NCI-H1092 (cell line): Measurements from ENCODE around the gene CCDC167.
A peak's percentile ranks its signal among the peaks of the same experiment; 100 is the strongest.

Experiments used
- DNase-seq: peaks from one replicate; lab custom pipeline; 2025; lab: John Stamatoyannopoulos, UW

CCDC167 gene

DNA sequence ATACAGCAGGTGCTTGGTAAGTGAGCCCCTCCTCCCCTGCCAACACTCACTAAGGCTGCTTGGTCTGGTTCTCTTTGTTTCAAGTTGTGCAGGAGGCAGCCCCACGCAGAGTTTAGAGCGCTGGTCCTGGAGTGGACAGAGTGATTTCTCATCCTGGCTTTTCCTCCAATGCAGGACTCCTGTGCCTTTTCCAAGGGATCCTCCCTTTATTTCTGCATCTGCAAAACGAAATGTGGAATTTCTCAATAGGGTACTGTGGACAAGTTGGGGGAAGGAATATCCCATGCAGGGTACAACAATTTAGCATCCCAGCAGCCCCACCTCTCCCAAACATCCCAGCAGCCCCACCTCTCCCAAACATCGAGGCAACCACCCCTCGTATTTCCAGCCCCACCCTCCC is 30.6 kb upstream of the CCDC167 start:
- DNase-seq, result no peak

DNA sequence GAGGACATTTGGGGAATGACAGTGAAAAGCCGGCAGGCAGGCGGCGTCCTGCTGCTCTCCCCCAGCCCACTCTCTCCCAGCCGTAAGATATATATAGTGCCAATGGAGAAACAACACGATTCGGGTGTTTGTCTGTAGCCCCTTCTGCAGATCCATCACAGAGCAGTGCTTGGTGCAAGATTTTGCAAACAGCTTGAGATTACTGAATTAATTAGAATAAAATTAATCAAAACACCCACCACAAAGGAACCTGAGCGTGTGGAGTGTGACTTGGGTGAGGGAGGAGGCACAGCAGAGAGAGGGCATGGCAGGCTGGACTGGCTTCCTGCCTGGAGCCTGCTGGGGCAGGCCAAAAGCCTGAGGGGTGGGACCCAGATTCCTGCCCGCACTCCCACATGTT is 28.8 kb upstream of the CCDC167 start:
- DNase-seq, result no peak

DNA sequence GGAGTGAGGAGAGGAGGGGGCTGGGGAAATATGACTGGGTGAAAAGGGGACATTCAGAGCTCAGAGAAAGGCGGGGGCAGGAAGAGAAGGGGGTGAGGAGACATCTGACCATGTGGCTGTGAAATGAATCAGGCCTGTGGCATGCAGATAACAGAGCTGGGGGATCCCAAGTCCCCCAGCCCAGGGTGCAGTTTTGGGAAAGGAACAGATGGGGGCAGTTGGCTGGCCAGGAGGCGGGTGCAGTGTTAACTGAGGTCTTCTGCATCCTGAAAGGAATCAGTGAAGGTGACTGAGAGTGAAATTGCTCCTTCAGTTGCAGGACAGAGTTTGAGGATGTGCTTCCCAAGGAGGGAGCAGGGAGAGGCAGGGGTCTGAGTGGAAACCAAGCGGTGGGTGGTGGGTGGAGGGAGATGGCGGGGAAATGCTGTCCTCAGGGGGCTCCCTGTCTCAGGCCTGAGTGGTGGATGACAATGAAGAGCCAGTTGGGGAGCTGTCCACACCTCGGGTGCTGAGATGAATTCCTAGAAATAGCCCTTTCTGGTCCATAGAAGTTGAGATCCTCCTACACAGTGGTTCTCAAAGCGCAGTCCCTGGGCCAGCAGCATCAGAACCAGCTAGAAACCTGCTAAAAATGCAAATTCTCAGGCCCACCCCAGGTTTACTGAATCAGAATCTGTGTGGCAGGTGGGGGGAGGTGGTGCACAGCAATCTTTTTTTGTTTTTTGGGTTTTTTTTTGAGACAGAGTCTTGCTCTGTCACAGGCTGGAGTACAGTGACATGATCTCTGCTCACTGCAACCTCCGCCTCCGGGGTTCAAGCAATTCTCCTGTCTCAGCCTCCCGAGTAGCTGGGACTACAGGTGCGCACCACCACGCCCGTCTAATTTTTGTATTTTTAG is 26.0 kb upstream of the CCDC167 start:
- DNase-seq, result no peak

DNA sequence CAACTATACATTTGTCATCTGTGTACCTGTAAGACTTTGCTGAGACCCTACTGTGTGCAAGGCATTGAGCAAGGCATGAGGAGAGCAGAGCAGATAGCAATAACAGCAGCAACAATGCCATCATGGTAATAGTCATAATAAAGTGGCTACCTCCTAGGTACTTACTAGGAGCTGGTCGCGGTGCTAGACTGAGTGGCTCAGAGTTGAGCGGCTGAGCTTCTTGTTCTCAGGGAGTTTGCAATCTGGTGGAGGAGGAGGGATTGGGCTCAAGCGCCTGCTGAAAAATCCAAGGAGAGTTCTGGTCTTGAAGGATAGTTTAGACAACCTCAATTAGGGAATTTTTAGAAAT is 25.3 kb upstream of the CCDC167 start:
- no peak for DNase-seq

DNA sequence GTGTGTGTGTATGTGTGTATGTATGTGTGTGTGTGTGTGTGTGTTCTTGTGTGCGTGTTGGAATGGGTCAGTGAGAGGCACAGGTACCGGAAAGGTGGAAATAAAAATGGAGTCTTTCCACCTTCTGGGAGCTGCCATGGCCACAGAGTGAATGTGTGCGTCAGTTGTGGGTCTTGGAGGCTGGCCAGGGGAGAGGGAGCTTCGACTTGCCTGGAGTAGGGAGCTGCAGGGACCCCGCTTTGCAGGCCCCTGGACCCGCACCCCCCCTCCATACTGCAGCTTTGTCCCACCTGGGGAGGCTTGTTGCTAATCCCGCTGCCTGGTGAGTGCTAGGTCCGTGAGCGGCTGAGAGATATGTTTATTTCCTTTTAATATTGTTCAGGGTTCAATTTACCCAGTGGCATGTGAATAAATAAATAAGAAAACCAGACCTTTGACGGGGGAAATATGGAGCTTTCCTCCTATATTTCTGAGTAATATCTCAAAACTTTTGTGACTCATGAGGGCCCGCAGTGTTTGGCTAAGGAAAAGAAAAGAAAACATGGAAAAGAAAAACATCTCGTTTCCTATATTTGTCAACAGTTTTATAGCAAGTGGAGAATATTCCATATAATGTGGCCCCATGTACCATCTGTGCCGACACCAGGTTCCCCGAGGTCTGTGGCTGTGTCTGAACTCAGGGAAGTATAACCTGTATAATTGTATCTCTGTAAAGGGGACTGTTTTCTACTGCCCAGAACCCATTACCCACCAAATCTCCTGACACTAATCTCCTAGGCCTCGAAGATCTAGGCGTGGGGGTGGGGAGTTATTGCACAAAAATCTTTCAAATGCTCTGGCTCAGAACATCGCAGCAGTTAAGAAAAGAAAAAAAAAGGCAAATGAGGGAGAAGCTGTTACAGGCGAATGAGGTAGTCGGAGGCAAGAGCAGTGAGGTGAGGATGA is 24.6 kb upstream of the CCDC167 start:
- DNase-seq, result no peak

DNA sequence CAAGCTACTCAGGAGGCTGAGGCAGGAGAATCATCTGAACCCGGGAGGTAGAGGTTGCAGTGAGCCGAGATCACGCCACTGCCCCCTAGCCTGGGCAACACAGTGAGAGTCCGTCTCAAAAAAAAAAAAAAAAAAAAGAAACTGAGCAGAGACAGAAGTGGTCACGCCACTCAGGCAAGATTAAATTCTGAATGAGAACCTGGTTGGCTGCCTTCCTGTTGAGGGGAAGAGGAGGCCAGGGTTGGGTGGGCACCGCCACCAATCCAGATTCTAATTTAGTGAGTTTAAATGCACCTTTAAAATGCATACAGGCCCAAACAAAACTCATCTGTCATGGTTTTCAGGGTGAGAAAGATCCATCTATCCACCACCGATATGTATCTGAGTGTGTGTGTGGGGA is 23.7 kb upstream of the CCDC167 start:
- no peak for DNase-seq

DNA sequence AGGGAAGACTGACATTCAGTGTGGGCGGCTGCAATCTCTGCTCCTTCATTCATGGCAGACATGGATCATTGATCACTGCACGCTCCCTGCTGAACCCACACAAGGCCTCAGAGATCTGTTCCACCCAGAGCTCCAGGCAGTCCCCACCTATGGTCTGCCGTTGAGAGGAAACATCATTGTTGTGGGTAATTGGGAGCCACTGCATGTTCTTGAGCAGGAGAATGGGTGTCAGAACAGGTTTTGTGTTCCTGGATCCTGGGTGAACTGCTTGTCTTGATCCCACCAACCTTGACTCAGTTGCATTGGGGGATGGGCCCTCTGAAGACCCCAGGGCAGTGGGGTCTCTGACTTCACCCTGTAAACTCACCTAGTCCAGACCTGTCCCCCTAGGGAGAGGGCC is 23.1 kb upstream of the CCDC167 start:
- DNase-seq, result no peak

DNA sequence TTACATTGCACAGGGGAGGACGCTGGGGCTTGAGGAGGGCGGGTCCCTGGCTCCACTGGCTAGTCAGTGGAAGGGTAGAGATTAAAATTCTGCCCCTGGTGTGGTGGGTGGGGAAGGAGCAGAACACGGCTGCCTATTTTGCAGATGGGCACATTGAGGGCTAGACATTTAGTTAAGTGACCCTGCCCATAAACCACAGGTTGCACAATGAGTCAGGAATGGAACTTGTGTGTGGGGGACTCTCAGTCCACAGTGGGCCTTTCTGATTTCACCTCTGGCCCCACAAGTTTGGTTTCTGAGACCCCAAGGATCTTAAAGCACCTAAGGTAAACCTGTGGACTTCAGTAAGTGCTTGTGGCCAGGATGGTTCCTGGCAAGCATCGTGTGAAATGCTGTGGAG is 22.0 kb upstream of the CCDC167 start:
- DNase-seq, result no peak

DNA sequence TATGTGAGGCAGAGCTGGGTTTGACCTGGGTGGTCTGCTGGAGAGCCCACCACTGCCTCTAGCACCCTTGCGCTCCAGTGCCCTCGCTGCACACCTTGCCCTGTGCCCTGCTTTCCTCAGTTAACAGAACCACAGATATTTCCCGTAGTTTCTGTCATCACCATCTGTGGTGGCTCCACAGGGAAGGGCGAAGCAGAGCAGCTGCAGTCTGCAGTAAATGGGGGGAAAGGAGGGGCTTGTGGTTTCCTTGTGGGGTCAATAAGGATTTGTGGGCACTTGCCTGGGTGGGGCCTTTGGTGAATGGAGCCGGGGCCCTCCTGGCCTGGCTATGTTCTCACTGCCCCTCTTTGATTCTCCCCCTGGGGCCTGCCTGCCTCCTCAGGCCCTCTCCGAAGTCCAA is 21.2 kb upstream of the CCDC167 start:
- DNase-seq, result no peak

DNA sequence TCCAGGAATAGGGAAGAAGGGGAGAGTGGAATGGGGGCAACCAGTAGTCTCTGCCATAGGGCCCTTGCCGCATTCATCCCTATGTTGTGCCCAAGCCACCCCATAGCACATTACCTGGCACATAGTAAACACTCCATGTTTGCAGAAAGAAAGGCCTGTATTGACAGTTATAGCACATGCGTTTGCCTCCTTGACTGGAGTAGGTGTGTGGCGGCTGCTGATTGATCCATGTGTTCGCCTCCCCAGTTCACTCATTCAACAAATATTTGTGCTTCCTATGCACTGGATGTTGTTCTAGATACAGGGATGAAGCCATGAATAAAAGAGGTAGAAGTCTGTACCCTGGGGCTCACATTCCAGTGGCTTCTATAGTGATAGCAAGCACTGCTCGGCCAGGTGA is 19.8 kb upstream of the CCDC167 start:
- DNase-seq, result no peak

DNA sequence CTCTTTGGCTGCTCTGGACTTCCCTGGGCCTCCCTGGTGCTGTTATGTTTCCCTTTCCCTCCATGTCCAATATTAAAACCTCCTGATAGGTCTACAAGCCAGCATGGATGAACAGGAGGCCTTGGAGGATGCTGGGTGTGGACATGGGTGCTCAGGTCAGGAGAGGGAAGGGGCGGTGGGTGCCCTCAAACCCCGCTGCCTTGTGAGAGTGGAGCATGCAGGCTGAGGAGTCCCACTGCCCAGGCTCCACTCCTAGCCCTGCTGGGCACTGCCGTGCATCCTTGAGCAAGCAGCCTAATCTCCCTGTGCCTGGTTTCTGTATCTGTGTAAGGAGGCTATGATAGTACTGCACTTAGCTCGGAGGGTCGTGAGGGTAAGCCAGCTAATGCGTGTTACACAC is 18.4 kb upstream of the CCDC167 start:
- DNase-seq, result no peak

DNA sequence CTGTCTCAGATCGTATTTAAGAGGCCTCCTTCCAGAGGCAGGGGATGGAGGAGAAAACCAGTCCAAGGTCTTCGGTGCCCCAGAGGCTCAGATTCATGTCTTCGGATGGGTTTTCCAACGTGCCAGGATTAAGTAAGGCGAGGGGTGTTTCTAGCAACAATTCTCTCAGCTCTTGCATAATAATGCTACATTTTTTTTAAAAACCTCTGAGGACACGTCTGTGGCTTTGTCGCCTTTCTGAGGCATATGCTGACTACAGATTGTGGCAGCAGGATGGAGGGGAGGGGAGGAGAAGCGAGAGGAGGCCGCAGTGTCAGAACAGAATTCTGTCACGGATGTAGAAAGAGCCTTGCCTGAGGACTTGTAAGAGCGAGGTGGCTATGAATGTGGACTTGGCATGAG is 17.7 kb upstream of the CCDC167 start:
- no peak for DNase-seq

DNA sequence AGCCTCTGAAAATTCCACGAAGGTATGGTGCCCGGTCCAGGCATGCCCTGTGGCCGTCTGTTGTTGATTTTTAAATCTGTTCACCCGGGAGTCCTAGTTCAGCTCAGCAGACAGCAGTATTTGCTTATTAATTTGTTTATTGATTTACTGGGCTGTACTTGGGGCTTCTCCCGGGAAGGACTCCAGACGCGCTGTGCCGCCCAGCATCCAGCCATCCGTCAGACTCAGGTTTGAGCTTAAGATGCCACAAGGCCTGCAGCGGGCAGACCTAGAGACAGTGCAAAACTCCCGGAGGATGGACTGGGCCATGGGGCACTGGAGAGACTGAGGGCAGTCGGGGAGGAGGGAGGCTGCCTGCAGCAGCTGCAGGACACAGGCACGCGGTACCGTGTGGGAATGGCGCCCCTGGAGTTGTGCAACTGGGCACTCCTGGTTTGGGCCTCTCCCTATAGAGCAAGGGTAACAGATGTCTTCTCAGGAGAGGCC is 17.3 kb upstream of the CCDC167 start:
- no peak for DNase-seq

DNA sequence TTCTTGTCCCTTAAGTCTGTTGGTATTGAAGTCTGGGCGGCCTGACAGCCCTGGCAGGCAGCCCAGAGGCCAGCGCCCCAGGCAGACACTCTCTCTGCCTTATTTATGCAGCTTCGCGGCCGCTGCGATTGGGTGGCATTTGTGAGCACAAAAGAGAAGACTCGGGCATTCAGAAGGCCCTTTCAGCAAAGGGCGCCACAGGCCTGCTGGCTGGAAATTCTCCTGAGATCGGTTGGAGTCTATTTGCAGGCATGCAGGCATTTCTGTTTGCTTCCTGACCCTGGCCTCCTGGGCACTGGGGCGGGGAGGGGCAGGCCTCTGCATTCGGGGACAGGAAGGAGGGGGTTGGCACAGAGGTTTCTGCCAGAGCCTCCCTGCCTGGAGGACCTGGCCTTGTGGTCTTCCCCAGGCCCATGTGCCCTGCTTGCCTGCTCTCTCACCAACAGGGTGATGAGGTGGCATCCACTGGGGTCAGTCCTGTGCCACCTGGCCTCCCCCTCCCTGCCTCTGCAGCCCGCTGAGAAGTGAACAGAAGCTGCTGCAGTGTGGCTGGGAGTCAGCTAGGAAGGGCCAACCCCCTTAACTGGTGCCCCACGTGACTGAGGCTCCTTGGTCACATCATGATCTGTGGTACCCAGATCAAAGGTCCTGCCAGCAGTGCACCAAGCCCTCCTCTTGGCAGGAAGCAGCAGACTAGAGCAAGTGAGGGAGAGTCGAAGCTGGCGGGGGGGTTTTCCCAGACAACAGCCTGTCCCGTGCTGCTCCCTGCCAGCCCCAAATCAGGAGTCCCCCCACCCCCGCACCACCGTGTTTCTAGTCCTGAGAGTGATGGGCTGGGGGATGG is 16.6 kb upstream of the CCDC167 start:
- peak; percentile 80 for DNase-seq

DNA sequence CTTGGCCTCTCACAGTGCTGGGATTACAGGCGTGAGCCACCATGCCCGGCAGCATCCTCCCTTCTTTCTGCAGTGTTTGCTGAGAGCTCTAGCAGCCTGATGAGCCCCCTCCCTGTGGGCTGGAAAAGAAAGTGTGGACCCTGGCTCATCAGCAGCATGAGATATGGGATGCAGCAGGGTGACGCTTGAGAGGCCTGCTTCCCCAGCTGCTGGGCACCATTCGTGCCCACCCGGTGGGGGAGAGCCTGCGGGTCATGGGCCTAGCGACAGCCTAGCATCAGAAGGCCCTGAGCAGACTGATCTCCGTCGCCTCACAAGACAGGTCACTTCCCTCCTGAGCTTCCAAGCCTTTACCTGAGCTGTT is 16.0 kb upstream of the CCDC167 start:
- peak; percentile 54 for DNase-seq

DNA sequence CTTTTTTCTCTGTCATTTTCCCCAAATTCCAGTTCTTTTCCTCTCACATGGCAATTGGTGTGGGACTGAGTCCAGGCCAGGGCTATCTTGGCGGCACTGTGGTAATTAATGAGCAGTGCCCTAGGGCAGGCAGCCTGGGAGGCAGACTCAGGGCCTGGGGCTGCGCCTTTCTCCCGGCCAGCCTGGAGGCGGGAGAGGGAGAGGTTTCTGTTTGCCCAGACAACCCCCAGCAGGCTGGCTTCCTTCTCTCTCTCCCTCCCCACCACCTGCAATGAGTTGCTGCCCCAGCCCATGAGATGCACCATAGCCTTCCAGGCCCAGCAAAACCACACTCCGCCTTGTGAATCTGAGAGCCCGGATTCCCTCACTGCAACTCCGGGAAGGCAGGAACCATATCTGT is 15.1 kb upstream of the CCDC167 start:
- DNase-seq, result no peak

DNA sequence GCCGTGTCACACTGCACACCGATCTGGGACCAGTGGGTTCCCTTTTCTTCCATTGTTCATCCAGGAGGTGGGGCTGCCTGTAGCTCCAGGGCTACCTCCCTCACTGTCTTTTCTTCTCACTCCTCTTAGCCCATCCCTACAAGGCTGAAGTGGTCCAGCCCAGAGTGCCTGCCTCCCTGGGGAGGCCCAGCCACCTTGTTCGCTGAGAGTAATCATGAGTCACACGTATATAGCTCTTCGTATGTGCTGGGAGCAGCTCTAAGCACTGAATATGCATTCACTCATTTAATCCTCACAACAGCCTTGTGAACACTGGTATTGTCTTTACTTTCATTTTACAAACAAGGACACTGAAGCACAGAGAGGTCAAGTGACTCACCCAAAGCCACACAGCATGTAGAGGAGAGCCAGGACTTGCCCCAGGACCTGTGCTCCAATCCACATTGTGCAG is 14.7 kb upstream of the CCDC167 start:
- no peak for DNase-seq

DNA sequence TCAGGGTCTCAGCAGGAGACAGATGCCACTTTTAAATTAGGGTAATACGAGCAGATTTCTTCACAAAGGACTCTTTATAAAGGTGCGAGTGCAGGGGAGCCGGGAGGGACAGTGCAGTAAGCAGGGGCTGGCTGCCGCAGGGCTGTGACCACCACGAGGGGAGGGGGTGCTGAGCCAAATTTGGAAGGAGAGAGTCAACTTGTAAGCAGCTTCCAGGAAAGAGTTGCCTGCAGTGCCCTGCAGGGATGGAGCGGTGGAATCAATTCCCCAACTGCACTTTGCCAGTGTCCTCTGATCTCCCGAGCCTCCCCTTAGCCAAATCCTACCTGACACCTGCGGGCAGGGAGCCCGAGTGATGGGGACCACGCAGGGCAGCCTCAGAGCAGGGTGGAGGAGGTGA is 13.9 kb upstream of the CCDC167 start:
- no peak for DNase-seq

DNA sequence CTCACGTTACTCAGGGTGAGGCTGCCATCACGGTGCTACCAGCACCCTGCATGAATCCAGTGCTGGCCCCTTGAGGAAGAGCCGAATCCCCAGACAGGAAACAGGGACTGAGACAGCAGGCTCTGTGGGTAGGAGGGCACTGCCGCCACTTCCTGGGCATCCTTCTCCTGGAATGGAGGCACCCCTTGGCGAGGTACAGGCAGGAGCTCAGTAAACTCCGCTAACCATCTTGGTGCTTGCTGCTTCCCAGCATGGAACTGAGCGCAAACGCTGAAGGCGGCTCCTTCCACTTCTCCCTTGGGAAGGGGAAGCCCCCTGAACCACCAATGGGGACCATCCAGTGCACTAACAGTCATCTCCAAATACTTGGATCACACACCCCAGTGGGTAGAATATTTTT is 13.5 kb upstream of the CCDC167 start:
- no peak for DNase-seq

DNA sequence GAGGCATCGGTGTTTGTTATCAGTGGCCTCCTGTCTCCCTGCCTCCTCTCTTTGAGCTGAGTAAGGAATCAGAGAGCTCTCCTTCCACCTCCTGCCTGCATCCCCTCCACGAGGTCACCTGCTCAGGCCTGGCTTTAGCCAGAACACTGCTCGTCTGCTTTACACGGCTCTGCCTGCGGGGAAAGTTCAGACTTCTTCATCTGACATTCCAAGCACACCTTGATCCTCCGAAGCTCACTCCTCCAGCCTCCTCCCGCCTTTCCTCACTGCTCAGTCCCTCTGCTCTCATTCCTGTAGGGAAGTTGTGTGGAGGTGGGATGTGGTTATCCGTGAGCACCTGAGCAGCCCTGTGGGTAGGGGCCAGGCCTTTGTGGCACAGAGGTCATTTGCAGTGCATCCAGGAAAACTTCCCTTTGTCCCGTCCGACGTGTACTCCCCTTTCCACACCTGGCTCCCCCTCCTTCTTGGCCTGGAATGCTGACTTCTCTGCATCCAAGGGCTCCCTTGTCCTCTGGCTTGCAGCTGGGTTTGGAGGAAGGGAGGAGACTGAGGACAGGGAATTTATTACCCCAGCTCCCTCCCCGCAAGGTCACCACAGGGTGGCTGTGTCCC is 12.8 kb upstream of the CCDC167 start:
- DNase-seq, result no peak

DNA sequence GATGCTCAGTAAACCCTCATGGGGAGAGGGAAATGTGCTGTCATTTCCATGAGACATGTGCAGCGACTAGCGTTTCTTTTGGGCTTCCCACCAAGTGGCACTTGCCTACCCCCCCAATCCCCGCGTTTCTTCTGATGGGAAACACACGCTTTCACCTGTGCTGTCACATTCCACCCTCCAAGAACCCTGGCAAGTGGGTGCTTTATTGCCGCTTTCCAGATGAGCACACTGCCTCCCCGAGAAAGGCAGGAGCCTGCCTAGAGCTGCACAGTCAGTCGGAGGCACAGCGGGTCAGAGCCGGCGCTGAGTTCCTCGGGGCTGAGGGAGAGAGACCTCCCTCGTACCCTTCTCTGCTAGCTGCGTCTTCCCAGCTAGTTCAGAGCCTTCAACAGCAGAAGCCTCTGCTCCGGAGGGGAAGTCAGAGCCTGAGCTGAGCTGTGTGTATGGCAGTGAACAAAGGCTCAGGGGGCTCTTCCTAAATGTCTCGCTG is 12.3 kb upstream of the CCDC167 start:
- no peak for DNase-seq

DNA sequence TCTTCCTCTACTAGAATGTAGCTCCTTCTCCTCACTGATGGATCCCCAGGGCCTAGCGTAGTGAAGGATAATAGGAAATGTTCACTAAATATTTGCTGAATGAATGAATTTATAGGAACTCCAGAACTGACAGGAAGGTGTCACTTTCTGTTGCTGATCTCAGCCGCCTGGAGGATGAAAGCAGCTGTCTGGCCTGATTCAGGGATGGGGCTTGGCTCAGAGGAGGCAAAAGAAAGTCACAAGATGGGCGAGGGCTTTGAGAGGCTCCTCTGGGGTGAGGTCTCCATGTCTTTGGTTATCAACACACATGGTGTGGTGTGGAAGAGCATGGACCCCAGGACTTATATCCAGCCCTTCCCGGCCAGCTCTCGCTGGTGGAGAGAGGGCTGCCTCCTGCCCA is 11.5 kb upstream of the CCDC167 start:
- DNase-seq, result no peak
